ENCODE results near the gene IRAK2. TPM values are rescaled to one million over a fixed set of nuclear protein-coding genes. Genes with fewer than 3 reads are reported as not detected.

Gene IRAK2
- total RNA-seq, 1 donor from 2014 or later, result 2.0 TPM

- peaks cover 51% of the 10 kb centered on the region for H3K79me2 ChIP-seq (ENCODE audit: insufficient read depth, low read length)
- no peak overlapping the region for H3K27ac ChIP-seq (ENCODE audit: low read depth, low read length)
- Mint-ChIP-seq H3K27ac (ENCODE audit: unreplicated experiment) (no peak overlapping the region), H3K4me1 (ENCODE audit: low read depth, unreplicated experiment) (peaks cover 13% of the 10 kb centered on the region), H3K9me3 (ENCODE audit: unreplicated experiment) (no peaks in the 10 kb centered on the region), H3K27me3 (ENCODE audit: low read depth, unreplicated experiment) (no peaks in the 10 kb centered on the region), H3K36me3 (ENCODE audit: low read depth, unreplicated experiment) (peaks cover 22% of the 10 kb centered on the region), H3K4me3 (ENCODE audit: unreplicated experiment) (no peak overlapping the region)
- DNase-seq (ENCODE audit: low read depth) (no peak), FAIRE-seq (no peak)
- peaks cover 18% of the 10 kb centered on the region for H3K36me3 ChIP-seq (ENCODE audit: insufficient read depth, low read length)
- no peak overlapping the region for H3K4me2 ChIP-seq (ENCODE audit: low read length)
- no peak overlapping the region for H3K4me3 ChIP-seq (ENCODE audit: insufficient read depth, low read depth, low read length)
- no peak overlapping the region for H2AFZ ChIP-seq (ENCODE audit: low read depth, low read length)
- H4K20me1 ChIP-seq (ENCODE audit: insufficient read depth, low read length), result peaks cover 60% of the 10 kb centered on the region
- H3K9ac ChIP-seq (ENCODE audit: low read length), result no peak overlapping the region
- no peaks in the 10 kb centered on the region for H3K27me3 ChIP-seq (ENCODE audit: insufficient read depth, low read length)
- H3K9me3 ChIP-seq (ENCODE audit: insufficient read depth, low read depth, low read length), result no peaks in the 10 kb centered on the region
- TF ChIP-seq CTCF (IDR thresholded peaks at IDR 0.05; ENCODE audit: insufficient read depth, low read depth, low read length) (no peak), EZH2 (IDR thresholded peaks at IDR 0.05; ENCODE audit: insufficient read depth, low read length) (no peak)
- peaks cover 6% of the 10 kb centered on the region for H3K4me1 ChIP-seq (ENCODE audit: insufficient read depth, low read length)
Measured at GRCh38 chr3:10277115-10277625, 112.5 kb downstream of the IRAK2 start.

- peaks cover 10% of the 10 kb centered on the region for H3K4me1 ChIP-seq (ENCODE audit: insufficient read depth, low read length)
- H3K9ac ChIP-seq (ENCODE audit: low read length), result no peak overlapping the region
- no peak for DNase-seq (ENCODE audit: low read depth)
- Mint-ChIP-seq H3K9me3 (ENCODE audit: unreplicated experiment) (no peaks in the 10 kb centered on the region), H3K27ac (ENCODE audit: unreplicated experiment) (no peak overlapping the region), H3K4me3 (ENCODE audit: unreplicated experiment) (no peak overlapping the region), H3K36me3 (ENCODE audit: low read depth, unreplicated experiment) (peaks cover 25% of the 10 kb centered on the region), H3K4me1 (ENCODE audit: low read depth, unreplicated experiment) (peaks cover 16% of the 10 kb centered on the region), H3K27me3 (ENCODE audit: low read depth, unreplicated experiment) (no peaks in the 10 kb centered on the region)
- H3K79me2 ChIP-seq (ENCODE audit: insufficient read depth, low read length), result peaks cover 39% of the 10 kb centered on the region
- H4K20me1 ChIP-seq (ENCODE audit: insufficient read depth, low read length), result peaks cover 52% of the 10 kb centered on the region
- H3K27ac ChIP-seq (ENCODE audit: low read depth, low read length), result no peak overlapping the region
- no peak for FAIRE-seq
- no peak overlapping the region for H3K4me2 ChIP-seq (ENCODE audit: low read length)
- H3K4me3 ChIP-seq (ENCODE audit: insufficient read depth, low read depth, low read length), result no peak overlapping the region
- H3K9me3 ChIP-seq (ENCODE audit: insufficient read depth, low read depth, low read length), result no peaks in the 10 kb centered on the region
- H2AFZ ChIP-seq (ENCODE audit: low read depth, low read length), result no peak overlapping the region
- peaks cover 25% of the 10 kb centered on the region for H3K36me3 ChIP-seq (ENCODE audit: insufficient read depth, low read length)
- no peaks in the 10 kb centered on the region for H3K27me3 ChIP-seq (ENCODE audit: insufficient read depth, low read length)
- TF ChIP-seq CTCF (IDR thresholded peaks at IDR 0.05; ENCODE audit: insufficient read depth, low read depth, low read length), result no peak
- no peak for TF ChIP-seq EZH2 (IDR thresholded peaks at IDR 0.05; ENCODE audit: insufficient read depth, low read length)
Measured at GRCh38 chr3:10278501-10278900, 113.8 kb downstream of the IRAK2 start.

- Histone ChIP-seq H3K9ac (ENCODE audit: low read length) (no peak overlapping the region), H3K27me3 (ENCODE audit: insufficient read depth, low read length) (no peaks in the 10 kb centered on the region), H4K20me1 (ENCODE audit: insufficient read depth, low read length) (peaks cover 46% of the 10 kb centered on the region), H3K4me1 (ENCODE audit: insufficient read depth, low read length) (peaks cover 6% of the 10 kb centered on the region), H3K4me2 (ENCODE audit: low read length) (no peak overlapping the region), H3K36me3 (ENCODE audit: insufficient read depth, low read length) (peaks cover 27% of the 10 kb centered on the region), H3K4me3 (ENCODE audit: insufficient read depth, low read depth, low read length) (no peak overlapping the region), H3K9me3 (ENCODE audit: insufficient read depth, low read depth, low read length) (no peaks in the 10 kb centered on the region), H2AFZ (ENCODE audit: low read depth, low read length) (no peak overlapping the region), H3K27ac (ENCODE audit: low read depth, low read length) (no peak overlapping the region), H3K79me2 (ENCODE audit: insufficient read depth, low read length) (peaks cover 28% of the 10 kb centered on the region)
- no peak for DNase-seq (ENCODE audit: low read depth)
- Mint-ChIP-seq H3K27me3 (ENCODE audit: low read depth, unreplicated experiment) (no peaks in the 10 kb centered on the region), H3K36me3 (ENCODE audit: low read depth, unreplicated experiment) (peaks cover 27% of the 10 kb centered on the region), H3K27ac (ENCODE audit: unreplicated experiment) (no peak overlapping the region), H3K4me3 (ENCODE audit: unreplicated experiment) (no peak overlapping the region), H3K4me1 (ENCODE audit: low read depth, unreplicated experiment) (peaks cover 7% of the 10 kb centered on the region), H3K9me3 (ENCODE audit: unreplicated experiment) (no peaks in the 10 kb centered on the region)
- no peak for FAIRE-seq
- TF ChIP-seq CTCF (IDR thresholded peaks at IDR 0.05; ENCODE audit: insufficient read depth, low read depth, low read length) (no peak), EZH2 (IDR thresholded peaks at IDR 0.05; ENCODE audit: insufficient read depth, low read length) (no peak)
Measured at GRCh38 chr3:10279384-10280176, 114.9 kb downstream of the IRAK2 start.

Data from astrocyte (in vitro differentiated cells and primary cell).